Measurements from ENCODE around the gene CLIC3. TPM values are rescaled to one million over a fixed set of nuclear protein-coding genes. Genes with fewer than 3 reads are reported as not detected.

The CLIC3 gene
- total RNA-seq, 2 donors from 2014 or later = 1.4 to 8.7 TPM

GRCh38 chr9:137042751-137043727, 46.7 kb upstream of the CLIC3 start:
- DNase-seq (ENCODE audit: low spot score) (no peak), ATAC-seq (ENCODE audit: insufficient number of reproducible peaks, low FRiP score, low read depth) (no peak)
- Histone ChIP-seq H3K4me3 (no peak overlapping the region), H3K4me1 (ENCODE audit: control insufficient read depth in 1 of 2, low read depth in 2 of 2) (peaks cover 15 to 27% of the 10 kb centered on the region in 2 donors), H3K27ac (no peak overlapping the region), H3K27me3 (replicated peaks; ENCODE audit: insufficient read depth) (peaks cover 4% of the 10 kb centered on the region), H3K36me3 (peaks cover 10% of the 10 kb centered on the region), H3K9me3 (no peaks in the 10 kb centered on the region)
- TF ChIP-seq CTCF (IDR thresholded peaks at IDR 0.05) = no peak

GRCh38 chr9:137041124-137041523, 44.8 kb upstream of the CLIC3 start:
- ATAC-seq (ENCODE audit: insufficient number of reproducible peaks, low FRiP score, low read depth) (no peak), DNase-seq (ENCODE audit: low spot score) (no peak)
- Histone ChIP-seq H3K4me3 (no peak overlapping the region), H3K9me3 (no peaks in the 10 kb centered on the region), H3K27ac (no peak overlapping the region), H3K36me3 (peaks cover 10% of the 10 kb centered on the region), H3K4me1 (ENCODE audit: control insufficient read depth in 1 of 2, low read depth in 2 of 2) (peaks cover 14 to 23% of the 10 kb centered on the region in 2 donors), H3K27me3 (replicated peaks; ENCODE audit: insufficient read depth) (no peaks in the 10 kb centered on the region)
- no peak for TF ChIP-seq CTCF (IDR thresholded peaks at IDR 0.05)

GRCh38 chr9:137040568-137040967, 44.2 kb upstream of the CLIC3 start:
- TF ChIP-seq CTCF (IDR thresholded peaks at IDR 0.05) = no peak
- peaks cover 10% of the 10 kb centered on the region for H3K36me3 ChIP-seq
- no peaks in the 10 kb centered on the region for H3K9me3 ChIP-seq
- ATAC-seq (ENCODE audit: insufficient number of reproducible peaks, low FRiP score, low read depth) (no peak), DNase-seq (ENCODE audit: low spot score) (no peak)
- no peaks in the 10 kb centered on the region for H3K27me3 ChIP-seq (replicated peaks; ENCODE audit: insufficient read depth)
- H3K4me1 ChIP-seq (ENCODE audit: control insufficient read depth in 1 of 2, low read depth in 2 of 2) = peaks cover 12 to 20% of the 10 kb centered on the region in 2 donors
- no peak overlapping the region for H3K4me3 ChIP-seq
- H3K27ac ChIP-seq = no peak overlapping the region

- Histone ChIP-seq H3K9me3 (no peaks in the 10 kb centered on the region), H3K36me3 (peaks cover 10% of the 10 kb centered on the region), H3K4me1 (ENCODE audit: control insufficient read depth in 1 of 2, low read depth in 2 of 2) (peaks cover 6 to 12% of the 10 kb centered on the region in 2 donors), H3K27me3 (replicated peaks; ENCODE audit: insufficient read depth) (no peaks in the 10 kb centered on the region), H3K4me3 (no peak overlapping the region), H3K27ac (no peak overlapping the region)
- no peak for DNase-seq (ENCODE audit: low spot score)
- no peak for TF ChIP-seq CTCF (IDR thresholded peaks at IDR 0.05)
- no peak for ATAC-seq (ENCODE audit: insufficient number of reproducible peaks, low FRiP score, low read depth)
Observed at GRCh38 chr9:137039611-137040366, 43.4 kb upstream of the CLIC3 start.

- Histone ChIP-seq H3K9me3 (no peaks in the 10 kb centered on the region), H3K4me1 (ENCODE audit: control insufficient read depth in 1 of 2, low read depth in 2 of 2) (peaks cover 0 to 4% of the 10 kb centered on the region in 2 donors), H3K27ac (no peak overlapping the region), H3K36me3 (peaks cover 10% of the 10 kb centered on the region), H3K27me3 (replicated peaks; ENCODE audit: insufficient read depth) (no peaks in the 10 kb centered on the region), H3K4me3 (no peak overlapping the region)
- TF ChIP-seq CTCF (IDR thresholded peaks at IDR 0.05) = no peak
- DNase-seq (ENCODE audit: low spot score) = no peak
- ATAC-seq (ENCODE audit: insufficient number of reproducible peaks, low FRiP score, low read depth) = no peak
Observed at GRCh38 chr9:137038916-137039315, 42.5 kb upstream of the CLIC3 start.
